GM23338 (cell line): Measurements from ENCODE around the gene PHKG2. TPM values are rescaled to one million over a fixed set of nuclear protein-coding genes. Genes with fewer than 3 reads are reported as not detected.

Experiments
- EZH2 ChIP-seq: fragments of 200-600 bp; sonication (generic); IDR thresholded peaks from one replicate; pipeline ENCODE4 v1.8.0; 2017; ENCODE audit warnings: antibody characterized with exemption, mild to moderate bottlenecking, low read depth; ENCODE audit not compliant: unreplicated experiment
- EZH2phosphoT487 ChIP-seq: fragments of 200-600 bp; sonication (generic); IDR thresholded peaks from one replicate; pipeline ENCODE4 v1.8.1; 2018; ENCODE audit warnings: antibody characterized with exemption; ENCODE audit not compliant: unreplicated experiment
- NANOG ChIP-seq: IDR thresholded peaks from 2 replicates; pipeline ENCODE4 v1.6.1; 2016; ENCODE audit warnings: antibody characterized with exemption, borderline replicate concordance
- POLR2AphosphoS5 ChIP-seq: IDR thresholded peaks from 2 replicates; pipeline ENCODE4 v1.6.1; 2016; ENCODE audit warnings: antibody characterized with exemption, low read depth
- REST ChIP-seq: IDR thresholded peaks from one replicate; pipeline ENCODE4 v1.6.1; 2018; ENCODE audit warnings: antibody characterized with exemption; ENCODE audit not compliant: unreplicated experiment
- STAT1 ChIP-seq: IDR thresholded peaks from one replicate; pipeline ENCODE4 v1.6.1; 2016; ENCODE audit warnings: antibody characterized with exemption; ENCODE audit not compliant: unreplicated experiment
- ZNF114 ChIP-seq: fragments of 250-450 bp; sonication (Bioruptor Pico); IDR thresholded peaks from 2 replicates; pipeline ENCODE4 v1.5.0; 2020; ENCODE audit warnings: mild to moderate bottlenecking, moderate library complexity
- ZNF331 ChIP-seq: fragments of 250-450 bp; sonication (Bioruptor Pico); IDR thresholded peaks from 2 replicates; pipeline ENCODE4 v1.5.0; 2020; ENCODE audit warnings: low read depth, mild to moderate bottlenecking, moderate library complexity
- polyA plus RNA-seq: library from polyadenylated mRNA; unstranded; fragments of >200 nt; fragmentation: Nextera tagmentation; extraction: Ambion mirVana; gene quantifications from 2 replicates; pipeline ENCODE4 v1.2.1, GENCODE V29; 2016
- total RNA-seq: library from RNA; depleted of rRNA; stranded (reverse); fragments of >200 nt; shearing (Covaris generic); gene quantifications from 2 replicates; pipeline ENCODE4 v1.2.3, GENCODE V29; 2014
- TF ChIP-seq, protein P1 (sequence below): fragments of 250-450 bp; sonication (Bioruptor Pico); IDR thresholded peaks from 2 replicates; pipeline ENCODE4 v1.5.0; 2020; ENCODE audit warnings: mild to moderate bottlenecking, moderate library complexity

Gene PHKG2
- total and polyA plus RNA-seq, 2 experiments from 2014 or later = 26.9 to 27.0 TPM

DNA sequence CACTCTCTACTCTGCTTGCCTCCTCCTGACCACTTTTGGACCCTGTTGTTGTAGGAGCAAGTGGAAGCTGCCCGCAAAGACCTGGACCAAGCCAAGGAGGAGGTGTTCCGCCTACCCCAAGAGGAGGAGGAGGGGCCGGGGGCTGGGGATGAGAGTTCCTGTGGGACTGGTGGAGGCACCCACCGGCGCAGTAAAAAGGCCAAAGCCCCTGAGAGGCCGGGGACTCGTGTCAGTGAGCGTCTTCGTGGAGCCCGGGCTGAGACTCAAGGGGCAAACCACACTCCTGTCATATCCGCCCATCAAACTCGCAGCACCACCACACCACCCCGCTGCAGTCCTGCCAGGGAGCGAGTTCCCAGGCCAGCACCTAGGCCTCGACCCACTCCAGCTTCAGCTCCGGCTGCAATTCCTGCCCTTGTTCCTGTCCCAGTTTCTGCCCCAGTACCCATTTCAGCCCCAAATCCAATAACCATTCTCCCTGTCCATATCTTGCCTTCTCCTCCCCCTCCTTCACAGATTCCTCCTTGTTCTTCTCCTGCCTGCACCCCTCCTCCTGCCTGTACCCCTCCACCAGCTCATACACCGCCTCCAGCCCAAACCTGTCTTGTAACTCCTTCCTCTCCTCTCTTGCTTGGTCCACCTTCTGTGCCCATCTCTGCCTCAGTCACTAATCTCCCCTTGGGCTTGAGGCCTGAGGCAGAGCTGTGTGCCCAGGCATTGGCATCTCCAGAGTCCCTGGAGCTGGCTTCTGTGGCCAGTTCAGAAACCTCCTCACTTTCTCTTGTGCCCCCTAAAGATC lies 11.0 kb upstream of the PHKG2 start (continued):
- TF ChIP-seq, protein P1, sequence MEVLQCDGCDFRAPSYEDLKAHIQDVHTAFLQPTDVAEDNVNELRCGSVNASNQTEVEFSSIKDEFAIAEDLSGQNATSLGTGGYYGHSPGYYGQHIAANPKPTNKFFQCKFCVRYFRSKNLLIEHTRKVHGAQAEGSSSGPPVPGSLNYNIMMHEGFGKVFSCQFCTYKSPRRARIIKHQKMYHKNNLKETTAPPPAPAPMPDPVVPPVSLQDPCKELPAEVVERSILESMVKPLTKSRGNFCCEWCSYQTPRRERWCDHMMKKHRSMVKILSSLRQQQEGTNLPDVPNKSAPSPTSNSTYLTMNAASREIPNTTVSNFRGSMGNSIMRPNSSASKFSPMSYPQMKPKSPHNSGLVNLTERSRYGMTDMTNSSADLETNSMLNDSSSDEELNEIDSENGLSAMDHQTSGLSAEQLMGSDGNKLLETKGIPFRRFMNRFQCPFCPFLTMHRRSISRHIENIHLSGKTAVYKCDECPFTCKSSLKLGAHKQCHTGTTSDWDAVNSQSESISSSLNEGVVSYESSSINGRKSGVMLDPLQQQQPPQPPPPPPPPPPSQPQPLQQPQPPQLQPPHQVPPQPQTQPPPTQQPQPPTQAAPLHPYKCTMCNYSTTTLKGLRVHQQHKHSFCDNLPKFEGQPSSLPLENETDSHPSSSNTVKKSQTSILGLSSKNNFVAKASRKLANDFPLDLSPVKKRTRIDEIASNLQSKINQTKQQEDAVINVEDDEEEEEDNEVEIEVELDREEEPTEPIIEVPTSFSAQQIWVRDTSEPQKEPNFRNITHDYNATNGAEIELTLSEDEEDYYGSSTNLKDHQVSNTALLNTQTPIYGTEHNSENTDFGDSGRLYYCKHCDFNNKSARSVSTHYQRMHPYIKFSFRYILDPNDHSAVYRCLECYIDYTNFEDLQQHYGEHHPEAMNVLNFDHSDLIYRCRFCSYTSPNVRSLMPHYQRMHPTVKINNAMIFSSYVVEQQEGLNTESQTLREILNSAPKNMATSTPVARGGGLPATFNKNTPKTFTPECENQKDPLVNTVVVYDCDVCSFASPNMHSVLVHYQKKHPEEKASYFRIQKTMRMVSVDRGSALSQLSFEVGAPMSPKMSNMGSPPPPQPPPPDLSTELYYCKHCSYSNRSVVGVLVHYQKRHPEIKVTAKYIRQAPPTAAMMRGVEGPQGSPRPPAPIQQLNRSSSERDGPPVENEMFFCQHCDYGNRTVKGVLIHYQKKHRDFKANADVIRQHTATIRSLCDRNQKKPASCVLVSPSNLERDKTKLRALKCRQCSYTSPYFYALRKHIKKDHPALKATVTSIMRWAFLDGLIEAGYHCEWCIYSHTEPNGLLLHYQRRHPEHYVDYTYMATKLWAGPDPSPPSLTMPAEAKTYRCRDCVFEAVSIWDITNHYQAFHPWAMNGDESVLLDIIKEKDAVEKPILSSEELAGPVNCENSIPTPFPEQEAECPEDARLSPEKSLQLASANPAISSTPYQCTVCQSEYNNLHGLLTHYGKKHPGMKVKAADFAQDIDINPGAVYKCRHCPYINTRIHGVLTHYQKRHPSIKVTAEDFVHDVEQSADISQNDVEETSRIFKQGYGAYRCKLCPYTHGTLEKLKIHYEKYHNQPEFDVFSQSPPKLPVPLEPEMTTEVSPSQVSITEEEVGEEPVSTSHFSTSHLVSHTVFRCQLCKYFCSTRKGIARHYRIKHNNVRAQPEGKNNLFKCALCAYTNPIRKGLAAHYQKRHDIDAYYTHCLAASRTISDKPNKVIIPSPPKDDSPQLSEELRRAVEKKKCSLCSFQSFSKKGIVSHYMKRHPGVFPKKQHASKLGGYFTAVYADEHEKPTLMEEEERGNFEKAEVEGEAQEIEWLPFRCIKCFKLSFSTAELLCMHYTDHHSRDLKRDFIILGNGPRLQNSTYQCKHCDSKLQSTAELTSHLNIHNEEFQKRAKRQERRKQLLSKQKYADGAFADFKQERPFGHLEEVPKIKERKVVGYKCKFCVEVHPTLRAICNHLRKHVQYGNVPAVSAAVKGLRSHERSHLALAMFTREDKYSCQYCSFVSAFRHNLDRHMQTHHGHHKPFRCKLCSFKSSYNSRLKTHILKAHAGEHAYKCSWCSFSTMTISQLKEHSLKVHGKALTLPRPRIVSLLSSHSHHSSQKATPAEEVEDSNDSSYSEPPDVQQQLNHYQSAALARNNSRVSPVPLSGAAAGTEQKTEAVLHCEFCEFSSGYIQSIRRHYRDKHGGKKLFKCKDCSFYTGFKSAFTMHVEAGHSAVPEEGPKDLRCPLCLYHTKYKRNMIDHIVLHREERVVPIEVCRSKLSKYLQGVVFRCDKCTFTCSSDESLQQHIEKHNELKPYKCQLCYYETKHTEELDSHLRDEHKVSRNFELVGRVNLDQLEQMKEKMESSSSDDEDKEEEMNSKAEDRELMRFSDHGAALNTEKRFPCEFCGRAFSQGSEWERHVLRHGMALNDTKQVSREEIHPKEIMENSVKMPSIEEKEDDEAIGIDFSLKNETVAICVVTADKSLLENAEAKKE (CRISPR knock-in tag) = no peak
- TF ChIP-seq ZNF114 (no peak), REST (no peak), EZH2 (no peak), NANOG (no peak), POLR2AphosphoS5 (no peak), EZH2phosphoT487 (no peak), STAT1 (no peak), ZNF331 (CRISPR knock-in tag) (no peak)
